Osteoblast (primary cell): ENCODE measurements around the gene F13A1. TPM values are rescaled to one million over a fixed set of nuclear protein-coding genes. Genes with fewer than 3 reads are reported as not detected.

Source experiments
- DNase-seq: peaks from one replicate; pipeline ENCODE4 v3.0.0; 2011; ENCODE audit warnings: low spot score, mixed read lengths; ENCODE audit not compliant: insufficient read length; ENCODE audit errors: missing footprints
- H2AFZ ChIP-seq: 2 replicates; pipeline ENCODE4 v1.6.0; 2011; ENCODE audit warnings: mild to moderate bottlenecking, low read length
- H3K27ac ChIP-seq: 2 replicates; pipeline ENCODE4 v1.5.1; 2011; ENCODE audit warnings: mild to moderate bottlenecking, low read depth, low read length, moderate library complexity
- H3K27me3 ChIP-seq: 2 replicates; pipeline ENCODE4 v1.6.0; 2012; ENCODE audit warnings: mild to moderate bottlenecking, control low read depth, inconsistent platforms, low read length, moderate library complexity; ENCODE audit not compliant: insufficient read depth
- H3K36me3 ChIP-seq: 2 replicates; pipeline ENCODE4 v1.5.1; 2011; ENCODE audit warnings: mild to moderate bottlenecking, low read length, control low read depth, moderate library complexity; ENCODE audit not compliant: insufficient read depth
- H3K4me1 ChIP-seq: 2 replicates; pipeline ENCODE4 v1.5.1; 2011; ENCODE audit warnings: mild to moderate bottlenecking, low read length, control low read depth, moderate library complexity; ENCODE audit not compliant: insufficient read depth
- H3K4me2 ChIP-seq: 2 replicates; pipeline ENCODE4 v1.6.0; 2011; ENCODE audit warnings: mild to moderate bottlenecking, low read length; ENCODE audit not compliant: insufficient read depth
- H3K4me3 ChIP-seq: fragments of 200-600 bp; sonication (generic); 3 replicates; pipeline ENCODE4 v1.5.1; 2012; ENCODE audit warnings: mild to moderate bottlenecking, low read length, inconsistent platforms; ENCODE audit not compliant: insufficient read depth
- H3K79me2 ChIP-seq: 2 replicates; pipeline ENCODE4 v1.6.0; 2012; ENCODE audit warnings: mild to moderate bottlenecking, low read length, control low read depth, inconsistent platforms; ENCODE audit not compliant: insufficient read depth
- H3K9me3 ChIP-seq: 2 replicates; pipeline ENCODE4 v1.5.1; 2011; ENCODE audit warnings: low read depth, low read length, control low read depth
- H4K20me1 ChIP-seq: 2 replicates; pipeline ENCODE4 v1.6.0; 2012; ENCODE audit warnings: mild to moderate bottlenecking, low read length, control low read depth; ENCODE audit not compliant: insufficient read depth
- total RNA-seq: library from RNA; depleted of rRNA; stranded (reverse); fragments of >200 nt; gene quantifications from 2 replicates; pipeline ENCODE4 v1.2.3, GENCODE V29; 2012
- TF ChIP-seq, protein P1 (sequence below): IDR thresholded peaks from 2 replicates; pipeline ENCODE4 v1.5.1; 2011; ENCODE audit warnings: mild to moderate bottlenecking, low read depth, low read length, moderate library complexity; ENCODE audit errors: extremely low read depth

Gene F13A1
- total RNA-seq, 1 donor: under 0.01 TPM

DNA sequence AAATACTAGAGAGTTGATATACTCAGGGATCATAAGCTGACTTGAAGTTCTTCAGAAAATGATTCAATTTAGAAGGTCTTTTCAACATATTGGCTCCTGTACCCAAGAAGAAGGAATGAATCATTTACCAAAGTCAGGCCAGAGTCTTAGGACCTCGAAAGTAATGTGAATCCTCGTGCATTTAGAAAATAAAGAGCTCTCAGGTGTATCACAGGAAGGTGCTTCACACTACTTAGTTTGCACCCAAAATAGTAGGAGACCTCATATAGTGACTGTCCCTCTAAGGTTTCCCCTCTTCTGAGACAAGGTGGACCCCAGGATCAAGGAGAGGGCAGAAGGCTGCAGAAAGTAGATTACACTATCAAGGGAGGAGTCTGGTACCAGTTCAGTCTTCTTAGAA, 71.8 kb downstream of the F13A1 start:
- no peaks in the 10 kb centered on the region for H3K79me2 ChIP-seq
- no peaks in the 10 kb centered on the region for H3K36me3 ChIP-seq
- TF ChIP-seq, protein P1, sequence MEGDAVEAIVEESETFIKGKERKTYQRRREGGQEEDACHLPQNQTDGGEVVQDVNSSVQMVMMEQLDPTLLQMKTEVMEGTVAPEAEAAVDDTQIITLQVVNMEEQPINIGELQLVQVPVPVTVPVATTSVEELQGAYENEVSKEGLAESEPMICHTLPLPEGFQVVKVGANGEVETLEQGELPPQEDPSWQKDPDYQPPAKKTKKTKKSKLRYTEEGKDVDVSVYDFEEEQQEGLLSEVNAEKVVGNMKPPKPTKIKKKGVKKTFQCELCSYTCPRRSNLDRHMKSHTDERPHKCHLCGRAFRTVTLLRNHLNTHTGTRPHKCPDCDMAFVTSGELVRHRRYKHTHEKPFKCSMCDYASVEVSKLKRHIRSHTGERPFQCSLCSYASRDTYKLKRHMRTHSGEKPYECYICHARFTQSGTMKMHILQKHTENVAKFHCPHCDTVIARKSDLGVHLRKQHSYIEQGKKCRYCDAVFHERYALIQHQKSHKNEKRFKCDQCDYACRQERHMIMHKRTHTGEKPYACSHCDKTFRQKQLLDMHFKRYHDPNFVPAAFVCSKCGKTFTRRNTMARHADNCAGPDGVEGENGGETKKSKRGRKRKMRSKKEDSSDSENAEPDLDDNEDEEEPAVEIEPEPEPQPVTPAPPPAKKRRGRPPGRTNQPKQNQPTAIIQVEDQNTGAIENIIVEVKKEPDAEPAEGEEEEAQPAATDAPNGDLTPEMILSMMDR: no peak
- H3K4me2 ChIP-seq: no peak overlapping the region
- no peaks in the 10 kb centered on the region for H3K27me3 ChIP-seq
- H2AFZ ChIP-seq: no peak overlapping the region
- no peaks in the 10 kb centered on the region for H3K4me1 ChIP-seq
- H3K27ac ChIP-seq: no peak overlapping the region
- H3K9me3 ChIP-seq: no peaks in the 10 kb centered on the region
- DNase-seq: no peak
- H3K4me3 ChIP-seq: no peak overlapping the region
- no peaks in the 10 kb centered on the region for H4K20me1 ChIP-seq

DNA sequence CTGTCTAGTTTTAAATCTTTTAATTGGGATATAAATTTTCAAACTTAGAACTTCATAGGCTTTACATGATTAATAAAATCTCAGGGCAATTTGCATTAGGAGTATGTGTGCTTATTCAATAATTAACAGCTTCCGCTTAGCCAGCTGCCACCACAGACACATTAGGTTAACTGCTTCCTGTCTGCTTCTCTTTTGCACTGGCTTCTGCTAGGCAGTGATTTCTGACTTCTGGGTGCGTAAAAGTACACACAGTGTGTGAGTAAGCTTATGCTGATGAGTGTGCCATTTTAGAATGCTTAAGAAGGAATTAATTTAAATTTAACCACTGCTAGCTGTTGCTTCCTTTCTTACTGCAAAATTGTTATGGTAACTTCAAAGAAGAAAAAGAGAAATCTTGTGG, 73.9 kb downstream of the F13A1 start:
- H3K4me2 ChIP-seq: no peak overlapping the region
- no peaks in the 10 kb centered on the region for H3K9me3 ChIP-seq
- no peak overlapping the region for H3K4me3 ChIP-seq
- TF ChIP-seq, protein P1: no peak
- DNase-seq: no peak
- H3K27ac ChIP-seq: no peak overlapping the region
- no peaks in the 10 kb centered on the region for H3K79me2 ChIP-seq
- H3K4me1 ChIP-seq: no peaks in the 10 kb centered on the region
- no peaks in the 10 kb centered on the region for H4K20me1 ChIP-seq
- no peaks in the 10 kb centered on the region for H3K36me3 ChIP-seq
- no peak overlapping the region for H2AFZ ChIP-seq
- no peaks in the 10 kb centered on the region for H3K27me3 ChIP-seq

DNA sequence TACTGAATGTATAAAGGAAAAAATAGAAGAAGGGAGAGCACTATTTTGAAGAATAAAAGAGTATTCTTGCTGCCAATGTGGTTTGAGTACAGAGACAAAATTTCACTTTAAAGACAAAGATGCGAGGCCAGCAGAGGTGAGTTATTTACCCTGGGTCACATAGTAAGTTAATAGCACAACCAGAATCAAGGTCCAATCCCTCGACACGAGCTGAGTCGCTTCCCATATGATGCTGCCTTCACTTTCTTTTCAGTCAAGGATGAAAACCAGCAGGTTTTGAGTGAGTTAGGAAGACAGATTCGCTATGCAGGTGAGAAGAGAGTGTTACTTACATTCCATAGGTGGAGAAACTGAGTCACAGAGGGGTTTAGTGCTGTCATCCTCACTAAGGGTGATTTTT, 75.8 kb downstream of the F13A1 start:
- TF ChIP-seq, protein P1: no peak
- Histone ChIP-seq H3K27ac (no peak overlapping the region), H3K4me3 (no peak overlapping the region), H3K4me2 (no peak overlapping the region), H3K36me3 (no peaks in the 10 kb centered on the region), H3K27me3 (no peaks in the 10 kb centered on the region), H3K4me1 (no peaks in the 10 kb centered on the region), H2AFZ (no peak overlapping the region), H3K79me2 (no peaks in the 10 kb centered on the region), H4K20me1 (no peaks in the 10 kb centered on the region), H3K9me3 (no peaks in the 10 kb centered on the region)
- DNase-seq: no peak

DNA sequence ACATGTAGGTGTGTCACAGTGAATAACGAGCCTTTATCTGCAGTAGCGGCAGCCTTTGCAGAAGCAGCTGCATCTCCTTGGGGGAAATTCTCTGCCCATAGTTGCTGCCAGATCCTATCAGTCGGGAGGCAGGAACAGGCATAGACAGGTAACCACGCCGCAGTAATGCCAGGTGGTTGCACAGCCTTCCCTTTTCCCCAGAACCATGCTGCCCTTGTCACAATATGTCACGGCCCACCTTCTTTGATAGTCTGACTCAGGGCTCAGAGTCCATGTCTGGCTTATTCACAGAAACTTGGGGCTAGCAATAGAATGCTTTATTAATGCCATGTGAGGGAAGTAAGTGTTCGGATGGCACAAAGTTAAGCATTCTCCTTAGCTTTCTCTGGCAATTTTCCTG, 76.6 kb downstream of the F13A1 start:
- Histone ChIP-seq H3K79me2 (no peaks in the 10 kb centered on the region), H4K20me1 (no peaks in the 10 kb centered on the region), H2AFZ (no peak overlapping the region), H3K9me3 (no peaks in the 10 kb centered on the region), H3K27me3 (no peaks in the 10 kb centered on the region), H3K4me1 (no peaks in the 10 kb centered on the region), H3K36me3 (no peaks in the 10 kb centered on the region), H3K4me3 (no peak overlapping the region), H3K27ac (no peak overlapping the region), H3K4me2 (no peak overlapping the region)
- TF ChIP-seq, protein P1: no peak
- no peak for DNase-seq
